Lower leg skin (tissue), 3 donors: Measurements from ENCODE around the gene GIT2.

Experiments
- POLR2A ChIP-seq, 2 donors: fragments of 450-650 bp; IDR thresholded peaks; one replicate each; pipeline ENCODE4 v1.6.1; 2016 to 2017; ENCODE audit warnings: antibody characterized with exemption in 2 of 2, mild to moderate bottlenecking in 1 of 2, moderate library complexity in 1 of 2
- TF ChIP-seq, protein P1 (sequence below), 3 donors: fragments of 450-650 bp; IDR thresholded peaks; one replicate each; pipeline ENCODE4 v1.5.1; 2016; ENCODE audit warnings: antibody characterized with exemption in 3 of 3, mild to moderate bottlenecking in 3 of 3, moderate library complexity in 2 of 3

DNA sequence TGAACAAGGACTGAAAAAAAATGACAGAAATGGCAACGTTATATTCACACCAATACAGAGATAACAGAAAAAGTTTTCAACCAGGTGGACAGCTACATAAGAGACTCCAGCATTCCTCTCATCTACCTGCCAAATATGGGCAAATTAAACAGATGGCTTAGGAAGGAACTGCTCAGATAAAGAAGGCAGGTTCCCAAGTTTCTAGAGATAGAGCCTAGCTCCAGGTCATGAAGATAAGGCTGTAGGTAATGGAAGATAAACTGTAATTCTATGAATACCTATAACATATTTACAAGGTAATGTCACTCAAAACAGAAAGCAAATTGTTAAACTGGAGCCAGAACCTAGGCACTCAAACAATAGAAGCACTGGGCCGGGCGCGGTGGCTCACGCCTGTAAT, 42.5 kb downstream of the GIT2 start:
- TF ChIP-seq, protein P1, sequence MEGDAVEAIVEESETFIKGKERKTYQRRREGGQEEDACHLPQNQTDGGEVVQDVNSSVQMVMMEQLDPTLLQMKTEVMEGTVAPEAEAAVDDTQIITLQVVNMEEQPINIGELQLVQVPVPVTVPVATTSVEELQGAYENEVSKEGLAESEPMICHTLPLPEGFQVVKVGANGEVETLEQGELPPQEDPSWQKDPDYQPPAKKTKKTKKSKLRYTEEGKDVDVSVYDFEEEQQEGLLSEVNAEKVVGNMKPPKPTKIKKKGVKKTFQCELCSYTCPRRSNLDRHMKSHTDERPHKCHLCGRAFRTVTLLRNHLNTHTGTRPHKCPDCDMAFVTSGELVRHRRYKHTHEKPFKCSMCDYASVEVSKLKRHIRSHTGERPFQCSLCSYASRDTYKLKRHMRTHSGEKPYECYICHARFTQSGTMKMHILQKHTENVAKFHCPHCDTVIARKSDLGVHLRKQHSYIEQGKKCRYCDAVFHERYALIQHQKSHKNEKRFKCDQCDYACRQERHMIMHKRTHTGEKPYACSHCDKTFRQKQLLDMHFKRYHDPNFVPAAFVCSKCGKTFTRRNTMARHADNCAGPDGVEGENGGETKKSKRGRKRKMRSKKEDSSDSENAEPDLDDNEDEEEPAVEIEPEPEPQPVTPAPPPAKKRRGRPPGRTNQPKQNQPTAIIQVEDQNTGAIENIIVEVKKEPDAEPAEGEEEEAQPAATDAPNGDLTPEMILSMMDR (IDR thresholded peaks at IDR 0.05), result no peak
- no peak for TF ChIP-seq POLR2A (IDR thresholded peaks at IDR 0.05)
